DMS79 treated with DMSO at 0.1 percent for 48 hours (cell line): ENCODE results near the gene AKAP5.

Experiments
- DNase-seq: peaks from one replicate; lab custom pipeline; 2025; lab: John Stamatoyannopoulos, UW

The AKAP5 gene

GRCh38 chr14:64461221-64461620, 4.1 kb upstream of the AKAP5 start:
- no peak for DNase-seq

GRCh38 chr14:64463195-64463594, 2.1 kb upstream of the AKAP5 start:
- DNase-seq: no peak

GRCh38 chr14:64463873-64464272, 1.4 kb upstream of the AKAP5 start:
- no peak for DNase-seq

GRCh38 chr14:64464651-64465050, 648 bp upstream of the AKAP5 start:
- peak; percentile 88 for DNase-seq

- peak; percentile 72 for DNase-seq
Measured at GRCh38 chr14:64465831-64466554, 694 bp downstream of the AKAP5 start.

- DNase-seq: no peak
Measured at GRCh38 chr14:64467101-64467500, 1.8 kb downstream of the AKAP5 start.

GRCh38 chr14:64467566-64467965, 2.3 kb downstream of the AKAP5 start:
- DNase-seq: no peak

GRCh38 chr14:64468451-64468850, 3.2 kb downstream of the AKAP5 start:
- no peak for DNase-seq

- no peak for DNase-seq
Measured at GRCh38 chr14:64474041-64474440, 8.7 kb downstream of the AKAP5 start.

- DNase-seq: no peak
Measured at GRCh38 chr14:64474698-64475097, 9.4 kb downstream of the AKAP5 start.

- DNase-seq: no peak
Measured at GRCh38 chr14:64475585-64476273, 10.4 kb downstream of the AKAP5 start.

- DNase-seq: no peak
Measured at GRCh38 chr14:64476438-64476837, 11.1 kb downstream of the AKAP5 start.

- DNase-seq: peak; percentile 25
Measured at GRCh38 chr14:64478634-64479250, 13.4 kb downstream of the AKAP5 start.

- DNase-seq: no peak
Measured at GRCh38 chr14:64488590-64489099, 23.3 kb downstream of the AKAP5 start.

GRCh38 chr14:64491637-64492036, 26.3 kb downstream of the AKAP5 start:
- no peak for DNase-seq

GRCh38 chr14:64493455-64493854, 28.2 kb downstream of the AKAP5 start:
- no peak for DNase-seq

- DNase-seq: no peak
Measured at GRCh38 chr14:64495252-64495651, 30.0 kb downstream of the AKAP5 start.

- no peak for DNase-seq
Measured at GRCh38 chr14:64496764-64497163, 31.5 kb downstream of the AKAP5 start.

- peak; percentile 62 for DNase-seq
Measured at GRCh38 chr14:64500088-64500487, 34.8 kb downstream of the AKAP5 start.

- DNase-seq: peak; percentile 76
Measured at GRCh38 chr14:64501411-64502171, 36.3 kb downstream of the AKAP5 start.

GRCh38 chr14:64502456-64502855, 37.2 kb downstream of the AKAP5 start:
- peak; percentile 80 for DNase-seq

- DNase-seq: peak; percentile 80
Measured at GRCh38 chr14:64502887-64503433, 37.7 kb downstream of the AKAP5 start.
